HT1080 (cell line): ENCODE measurements around the gene NUTM2A. TPM values are rescaled to one million over a fixed set of nuclear protein-coding genes. Genes with fewer than 3 reads are reported as not detected.
A peak's percentile ranks its signal among the peaks of the same experiment; 100 is the strongest.
"Not testable (repeated sequence)": the region's sequence is repeated elsewhere in the genome, so short reads cannot be mapped to it uniquely, and the experiment has no call there.

Experiments used
- DNase-seq: peaks from one replicate; pipeline ENCODE4 v3.0.0-alpha.2; 2015; ENCODE audit warnings: low read depth
- polyA plus RNA-seq, 2 experiments: library from polyadenylated mRNA; depleted of rRNA; stranded (reverse); fragments of >200 nt; gene quantifications; 2 replicates each; pipeline ENCODE4 v1.2.3, GENCODE V29; 2015
- total RNA-seq: library from RNA; depleted of rRNA; stranded (reverse); fragments of >200 nt; shearing (Covaris generic); gene quantifications from 2 replicates; pipeline ENCODE4 v1.2.3, GENCODE V29; 2014; rRNA removed

The NUTM2A gene
- total RNA-seq = 0.10 and 0.82 TPM in 2 replicates
- polyA plus RNA-seq (2015; cell fraction: cytosol; rRNA removed) = 0.72 and 1.2 TPM in 2 replicates
- polyA plus RNA-seq (2015; cell fraction: nucleus; rRNA removed) = 1.4 and 1.5 TPM in 2 replicates

GRCh38 chr10:87225148-87225547 is at the start of gene NUTM2A:
Gene NUTM2A, plus strand, starts transcription at chr10:87225448. Its CDS starts 383 bp downstream, at chr10:87225831.
- not testable (repeated sequence) for DNase-seq

- not testable (repeated sequence) for DNase-seq
Measured at GRCh38 chr10:87177587-87177986, 47.7 kb upstream of the NUTM2A start.

GRCh38 chr10:87184421-87184820 is 40.8 kb upstream of the NUTM2A start:
- DNase-seq = not testable (repeated sequence)

- DNase-seq = not testable (repeated sequence)
Measured at GRCh38 chr10:87186016-87186415, 39.2 kb upstream of the NUTM2A start.

- not testable (repeated sequence) for DNase-seq
Measured at GRCh38 chr10:87187573-87187972, 37.7 kb upstream of the NUTM2A start.

GRCh38 chr10:87191841-87192240 is 33.4 kb upstream of the NUTM2A start:
- DNase-seq = not testable (repeated sequence)

GRCh38 chr10:87200924-87201323 is 24.3 kb upstream of the NUTM2A start:
- peak; percentile 86 for DNase-seq

- DNase-seq = not testable (repeated sequence)
Measured at GRCh38 chr10:87204801-87205200, 20.4 kb upstream of the NUTM2A start.

- DNase-seq = not testable (repeated sequence)
Measured at GRCh38 chr10:87206922-87207321, 18.3 kb upstream of the NUTM2A start.

- DNase-seq = not testable (repeated sequence)
Measured at GRCh38 chr10:87210309-87210708, 14.9 kb upstream of the NUTM2A start.

GRCh38 chr10:87211848-87212247 is 13.4 kb upstream of the NUTM2A start:
- DNase-seq = peak; percentile 66

GRCh38 chr10:87213150-87213765 is 12.0 kb upstream of the NUTM2A start:
- DNase-seq = not testable (repeated sequence)

GRCh38 chr10:87213806-87214205 is 11.4 kb upstream of the NUTM2A start:
- DNase-seq = not testable (repeated sequence)

- DNase-seq = not testable (repeated sequence)
Measured at GRCh38 chr10:87216120-87216519, 9.1 kb upstream of the NUTM2A start.

GRCh38 chr10:87219370-87219769 is 5.9 kb upstream of the NUTM2A start:
- DNase-seq = not testable (repeated sequence)

GRCh38 chr10:87222789-87223188 is 2.5 kb upstream of the NUTM2A start:
- not testable (repeated sequence) for DNase-seq

GRCh38 chr10:87228247-87228646 is 3.0 kb downstream of the NUTM2A start:
- DNase-seq = not testable (repeated sequence)

- not testable (repeated sequence) for DNase-seq
Measured at GRCh38 chr10:87229211-87229610, 4.0 kb downstream of the NUTM2A start.

- not testable (repeated sequence) for DNase-seq
Measured at GRCh38 chr10:87234854-87235253, 9.6 kb downstream of the NUTM2A start.

- not testable (repeated sequence) for DNase-seq
Measured at GRCh38 chr10:87237244-87237643, 12.0 kb downstream of the NUTM2A start.

GRCh38 chr10:87239346-87239808 is 14.1 kb downstream of the NUTM2A start:
- DNase-seq = not testable (repeated sequence)

GRCh38 chr10:87242192-87242591 is 16.9 kb downstream of the NUTM2A start:
- DNase-seq = not testable (repeated sequence)

- not testable (repeated sequence) for DNase-seq
Measured at GRCh38 chr10:87247335-87247734, 22.1 kb downstream of the NUTM2A start.
